NCI-H1105 (cell line): ENCODE data around the gene RASSF4.

Experiments
- DNase-seq: peaks from one replicate; lab custom pipeline; 2025; lab: John Stamatoyannopoulos, UW

Gene RASSF4

DNA sequence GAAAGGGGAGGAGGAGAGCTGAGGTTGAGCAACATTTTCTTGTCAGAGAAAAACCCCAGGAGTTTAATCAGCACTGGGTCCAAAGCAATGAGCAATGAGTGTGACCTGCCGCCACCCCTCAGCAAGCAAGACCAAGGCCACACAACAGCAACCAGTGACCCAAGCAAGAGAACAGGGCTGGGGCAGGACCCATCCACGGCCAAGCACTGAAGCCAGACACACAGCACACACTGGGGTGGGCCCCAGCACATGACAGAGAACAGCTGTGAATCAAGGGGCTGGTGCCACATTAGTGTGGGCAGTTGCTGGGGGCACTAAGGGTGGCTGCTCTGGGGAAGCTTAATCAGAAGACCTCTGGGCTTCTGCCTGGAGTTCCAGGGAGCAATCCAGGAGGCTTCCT, 32.2 kb upstream of the RASSF4 start:
- DNase-seq = no peak

GRCh38 chr10:44928462-44928861, 31.1 kb upstream of the RASSF4 start:
- DNase-seq = no peak

GRCh38 chr10:44929356-44930255, 30.0 kb upstream of the RASSF4 start:
- no peak for DNase-seq

GRCh38 chr10:44930904-44931620, 28.5 kb upstream of the RASSF4 start:
- DNase-seq = no peak

GRCh38 chr10:44931621-44932516, 27.7 kb upstream of the RASSF4 start:
- no peak for DNase-seq

GRCh38 chr10:44932517-44933450, 26.8 kb upstream of the RASSF4 start:
- peak; percentile 34 for DNase-seq

GRCh38 chr10:44933451-44934321, 25.9 kb upstream of the RASSF4 start:
- DNase-seq = no peak

GRCh38 chr10:44934416-44935200, 25.0 kb upstream of the RASSF4 start:
- no peak for DNase-seq

DNA sequence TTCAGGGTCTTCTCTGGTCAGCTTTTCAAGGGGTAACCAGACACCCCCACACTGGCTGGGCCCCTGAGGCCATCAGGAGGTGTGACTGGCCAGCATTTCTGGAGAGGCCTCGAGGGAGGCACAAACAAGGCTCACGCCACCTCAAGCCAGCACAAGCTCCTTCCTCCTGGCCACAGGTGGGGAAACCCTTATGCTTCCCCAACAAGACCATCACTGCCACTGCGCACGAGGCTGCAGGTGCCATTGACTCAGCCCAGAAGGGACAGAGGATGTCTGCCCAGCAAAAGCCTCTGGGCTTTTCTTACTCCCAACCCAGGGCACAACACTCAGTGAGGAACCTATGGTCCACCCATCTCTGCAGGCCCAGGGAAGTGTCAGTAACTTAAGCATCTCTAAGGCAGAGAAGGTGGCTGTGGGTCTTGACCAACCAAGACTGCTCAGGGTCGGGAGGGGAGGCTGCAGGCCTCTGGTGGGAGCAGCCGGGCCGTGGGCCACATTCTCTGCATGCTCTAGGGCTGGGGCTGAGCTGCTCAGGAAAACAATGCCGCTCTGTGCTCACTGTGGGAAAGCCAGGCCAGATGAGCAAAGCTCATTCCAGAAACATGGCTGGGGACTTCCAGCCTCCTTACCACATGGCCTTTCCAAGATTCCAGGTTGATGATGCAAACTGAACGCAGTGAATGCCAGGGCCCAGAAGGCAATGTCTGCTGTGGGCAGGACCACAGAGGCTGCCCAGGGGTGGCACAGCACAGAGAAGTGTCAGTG, 24.2 kb upstream of the RASSF4 start:
- no peak for DNase-seq

DNA sequence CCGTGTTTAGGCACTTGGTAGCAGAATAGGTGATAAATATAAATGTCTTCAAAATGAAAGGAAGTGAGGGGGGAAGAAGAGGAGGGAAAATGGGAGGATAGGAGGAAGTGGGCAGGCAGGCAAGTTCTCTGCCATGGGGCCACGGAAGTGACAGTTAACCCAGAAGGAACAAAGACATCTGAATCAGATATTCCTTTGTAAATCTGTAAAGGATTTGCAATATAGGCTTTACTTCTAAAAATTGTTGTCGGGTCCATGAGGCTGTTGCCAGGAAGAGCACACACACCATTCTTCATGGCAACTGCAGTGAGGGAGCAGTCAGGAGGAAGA, 23.7 kb upstream of the RASSF4 start:
- no peak for DNase-seq

DNA sequence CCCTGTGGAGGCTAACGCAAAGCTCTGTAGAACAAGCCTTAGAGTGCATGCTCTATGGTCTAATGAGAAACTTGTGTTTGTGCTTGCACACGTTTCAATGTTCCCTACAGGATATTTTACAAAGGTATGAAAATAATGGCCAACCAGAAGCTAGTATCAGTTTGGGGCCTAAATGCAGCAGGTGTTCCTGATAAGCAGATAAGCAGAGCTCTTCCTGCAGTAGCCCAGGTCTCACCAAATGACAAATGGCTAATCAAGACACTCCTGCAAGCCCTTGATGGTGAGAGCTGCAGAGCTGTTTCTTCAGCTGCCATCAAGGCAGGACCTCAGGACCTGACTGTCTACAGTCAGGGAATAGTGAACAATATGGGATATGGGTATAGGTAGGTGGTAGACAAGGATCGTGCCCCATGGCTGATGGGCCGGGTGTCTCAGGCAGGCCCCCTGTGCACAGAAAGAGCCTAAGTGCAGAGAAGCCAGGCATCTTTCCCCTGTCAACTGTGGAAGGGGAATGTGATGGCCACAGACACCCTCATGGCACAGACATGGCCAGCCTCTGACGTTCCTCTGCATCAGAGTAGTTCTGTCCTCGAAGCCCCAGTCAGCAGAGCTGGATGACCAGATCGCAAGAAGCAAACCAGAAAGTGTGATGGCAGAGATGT, 23.2 kb upstream of the RASSF4 start:
- no peak for DNase-seq

DNA sequence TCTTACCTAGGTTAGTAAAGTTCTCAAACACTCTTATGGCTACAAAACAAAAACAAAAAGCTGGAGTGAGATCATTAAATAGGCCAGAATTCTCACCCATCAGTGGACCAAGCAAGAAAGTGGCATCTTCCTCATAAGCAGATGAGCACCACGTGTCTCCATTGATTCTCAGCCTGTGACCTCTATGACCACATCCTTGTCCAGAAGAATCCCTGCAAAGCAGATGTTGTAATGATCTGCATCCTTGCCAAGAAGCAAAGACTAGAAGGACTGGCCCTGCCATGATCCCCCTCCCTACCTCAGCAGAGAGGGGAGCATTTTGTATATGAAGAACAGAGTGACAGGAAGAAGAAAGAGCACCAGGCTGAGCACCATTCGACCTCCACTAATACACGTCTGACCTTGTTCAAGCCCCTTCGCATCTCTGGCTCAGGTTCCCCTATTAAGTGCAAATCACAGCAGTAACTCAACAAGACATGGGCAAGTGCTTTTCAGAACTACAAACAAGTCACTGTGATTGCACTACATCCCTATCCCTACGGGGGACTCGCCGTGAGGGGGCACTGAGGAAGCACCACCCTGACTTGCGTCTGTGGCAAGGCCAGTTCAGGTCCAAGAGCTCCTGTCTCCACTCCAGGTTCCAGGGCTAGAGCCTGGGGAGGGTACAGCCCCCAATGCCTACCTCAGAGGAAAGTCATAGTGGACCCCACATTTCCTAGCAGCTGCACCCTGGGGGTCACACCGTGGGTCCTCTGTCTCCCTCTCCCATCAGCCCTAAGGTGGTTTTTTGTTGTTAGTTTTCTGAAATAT, 22.2 kb upstream of the RASSF4 start:
- DNase-seq = no peak

DNA sequence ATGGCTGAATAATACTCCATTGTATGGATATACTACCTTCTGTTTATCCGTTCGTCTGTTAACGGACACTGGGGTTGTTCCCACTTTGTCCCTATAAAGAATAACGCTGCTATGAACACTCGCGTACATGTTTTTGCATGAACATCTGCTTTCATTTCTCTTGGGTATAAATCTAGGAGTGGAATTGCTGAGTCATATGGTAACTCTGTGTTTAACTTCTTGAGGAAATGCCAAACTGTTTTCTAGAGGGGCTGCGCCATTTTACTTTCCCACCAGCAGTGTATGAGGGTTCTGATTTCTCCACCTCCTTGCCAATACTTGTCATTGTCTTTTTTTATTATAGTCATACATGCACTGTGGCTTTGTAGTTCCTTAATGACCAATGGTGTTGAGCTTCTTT, 20.6 kb upstream of the RASSF4 start:
- DNase-seq = no peak

- no peak for DNase-seq
Observed at GRCh38 chr10:44939691-44940401, 19.8 kb upstream of the RASSF4 start.

- DNase-seq = no peak
Observed at GRCh38 chr10:44944354-44944753, 15.2 kb upstream of the RASSF4 start.

DNA sequence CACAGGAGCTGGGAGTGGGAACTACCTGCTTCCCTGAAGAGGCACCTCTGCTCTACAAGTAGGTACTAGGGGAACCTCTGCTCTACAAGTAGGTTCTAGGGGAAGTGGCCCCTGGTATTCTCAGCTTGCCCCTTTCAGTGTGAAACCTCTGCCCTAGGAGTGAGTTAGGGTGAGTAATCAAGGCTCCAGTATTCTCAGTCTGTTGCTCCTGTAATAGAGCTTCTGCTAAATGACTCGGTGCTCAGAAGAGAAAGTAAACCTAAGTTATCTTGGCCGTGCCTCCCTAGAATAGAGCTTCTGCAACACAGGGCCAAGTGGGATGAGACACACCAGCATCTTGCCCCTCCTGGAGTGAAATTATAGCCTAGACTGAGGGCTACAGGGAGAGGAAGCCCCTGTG, 13.4 kb upstream of the RASSF4 start:
- DNase-seq = no peak
